HL-60 (cell line): ENCODE data around the gene TBX5.

Experiments used
- DNase-seq, 2 experiments: peaks; one replicate each; pipeline ENCODE4 v3.0.0-alpha.2; 2010 to 2020; ENCODE audit warnings: low read depth in 1 of 2, low spot score in 1 of 2
- H3K27ac ChIP-seq: fragments of 250-450 bp; sonication (Bioruptor Pico); replicated peaks from 2 replicates; pipeline ENCODE4 v1.5.1; 2020; ENCODE audit warnings: mild to moderate bottlenecking, moderate library complexity
- H3K27me3 ChIP-seq: fragments of 250-450 bp; sonication (Bioruptor Pico); 2 replicates; pipeline ENCODE4 v1.5.1; 2021; ENCODE audit warnings: mild to moderate bottlenecking, moderate library complexity; ENCODE audit not compliant: insufficient read depth, poor library complexity, severe bottlenecking
- H3K4me3 ChIP-seq: replicated peaks from 2 replicates; pipeline ENCODE4 v1.5.1; 2011; ENCODE audit warnings: mild to moderate bottlenecking, control low read depth, low read length; ENCODE audit not compliant: insufficient read depth
- GABPA ChIP-seq: IDR thresholded peaks from 2 replicates; pipeline ENCODE4 v1.6.1; 2012; ENCODE audit warnings: low read depth
- POLR2AphosphoS5 ChIP-seq: IDR thresholded peaks from 2 replicates; pipeline ENCODE4 v1.6.1; 2012; ENCODE audit warnings: low read depth
- SPI1 ChIP-seq: IDR thresholded peaks from 2 replicates; pipeline ENCODE4 v1.6.1; 2012; ENCODE audit warnings: low read depth, mild to moderate bottlenecking, borderline replicate concordance
- TF ChIP-seq, protein P1 (sequence below): IDR thresholded peaks from one replicate; pipeline ENCODE4 v1.5.1; 2011; ENCODE audit warnings: low read length, control low read depth, inconsistent platforms; ENCODE audit not compliant: insufficient read depth
- TF ChIP-seq, protein P2 (sequence below): IDR thresholded peaks from 2 replicates; pipeline ENCODE4 v1.6.1; 2012; ENCODE audit warnings: low read depth; ENCODE audit not compliant: insufficient replicate concordance

The TBX5 gene

DNA sequence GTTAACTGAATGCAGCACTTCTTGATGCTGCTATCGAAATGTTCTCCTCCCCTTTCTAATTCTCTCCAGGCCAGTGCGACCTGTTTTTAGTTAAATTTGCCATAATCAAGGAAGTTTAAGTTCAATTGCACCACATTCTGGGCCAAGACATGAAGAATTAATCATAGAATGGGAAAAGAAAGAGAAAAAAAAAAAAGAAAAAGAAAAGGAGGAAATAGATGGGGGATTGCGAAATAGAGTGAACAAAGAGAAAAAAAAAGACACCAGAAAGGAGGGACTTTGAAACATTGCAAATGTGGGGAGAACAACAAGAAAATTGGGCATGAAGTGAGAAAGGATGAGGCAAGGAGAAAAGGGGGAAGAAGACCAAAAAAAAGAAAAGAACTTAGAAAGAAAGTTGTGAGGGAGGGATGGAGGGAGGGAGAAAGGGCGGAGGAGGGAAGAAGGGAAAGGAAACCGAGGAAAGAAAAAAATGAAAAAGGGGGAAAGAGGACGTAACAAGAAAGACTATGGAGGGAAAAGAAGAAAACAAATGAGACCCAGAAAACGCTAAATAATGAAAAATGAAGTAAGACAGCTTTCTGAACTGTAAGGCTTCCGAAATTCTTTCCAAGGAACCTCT, 32.8 kb upstream of the TBX5 start:
- TF ChIP-seq POLR2AphosphoS5 = no peak
- TF ChIP-seq, protein P1, sequence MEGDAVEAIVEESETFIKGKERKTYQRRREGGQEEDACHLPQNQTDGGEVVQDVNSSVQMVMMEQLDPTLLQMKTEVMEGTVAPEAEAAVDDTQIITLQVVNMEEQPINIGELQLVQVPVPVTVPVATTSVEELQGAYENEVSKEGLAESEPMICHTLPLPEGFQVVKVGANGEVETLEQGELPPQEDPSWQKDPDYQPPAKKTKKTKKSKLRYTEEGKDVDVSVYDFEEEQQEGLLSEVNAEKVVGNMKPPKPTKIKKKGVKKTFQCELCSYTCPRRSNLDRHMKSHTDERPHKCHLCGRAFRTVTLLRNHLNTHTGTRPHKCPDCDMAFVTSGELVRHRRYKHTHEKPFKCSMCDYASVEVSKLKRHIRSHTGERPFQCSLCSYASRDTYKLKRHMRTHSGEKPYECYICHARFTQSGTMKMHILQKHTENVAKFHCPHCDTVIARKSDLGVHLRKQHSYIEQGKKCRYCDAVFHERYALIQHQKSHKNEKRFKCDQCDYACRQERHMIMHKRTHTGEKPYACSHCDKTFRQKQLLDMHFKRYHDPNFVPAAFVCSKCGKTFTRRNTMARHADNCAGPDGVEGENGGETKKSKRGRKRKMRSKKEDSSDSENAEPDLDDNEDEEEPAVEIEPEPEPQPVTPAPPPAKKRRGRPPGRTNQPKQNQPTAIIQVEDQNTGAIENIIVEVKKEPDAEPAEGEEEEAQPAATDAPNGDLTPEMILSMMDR = no peak
- TF ChIP-seq, protein P2, sequence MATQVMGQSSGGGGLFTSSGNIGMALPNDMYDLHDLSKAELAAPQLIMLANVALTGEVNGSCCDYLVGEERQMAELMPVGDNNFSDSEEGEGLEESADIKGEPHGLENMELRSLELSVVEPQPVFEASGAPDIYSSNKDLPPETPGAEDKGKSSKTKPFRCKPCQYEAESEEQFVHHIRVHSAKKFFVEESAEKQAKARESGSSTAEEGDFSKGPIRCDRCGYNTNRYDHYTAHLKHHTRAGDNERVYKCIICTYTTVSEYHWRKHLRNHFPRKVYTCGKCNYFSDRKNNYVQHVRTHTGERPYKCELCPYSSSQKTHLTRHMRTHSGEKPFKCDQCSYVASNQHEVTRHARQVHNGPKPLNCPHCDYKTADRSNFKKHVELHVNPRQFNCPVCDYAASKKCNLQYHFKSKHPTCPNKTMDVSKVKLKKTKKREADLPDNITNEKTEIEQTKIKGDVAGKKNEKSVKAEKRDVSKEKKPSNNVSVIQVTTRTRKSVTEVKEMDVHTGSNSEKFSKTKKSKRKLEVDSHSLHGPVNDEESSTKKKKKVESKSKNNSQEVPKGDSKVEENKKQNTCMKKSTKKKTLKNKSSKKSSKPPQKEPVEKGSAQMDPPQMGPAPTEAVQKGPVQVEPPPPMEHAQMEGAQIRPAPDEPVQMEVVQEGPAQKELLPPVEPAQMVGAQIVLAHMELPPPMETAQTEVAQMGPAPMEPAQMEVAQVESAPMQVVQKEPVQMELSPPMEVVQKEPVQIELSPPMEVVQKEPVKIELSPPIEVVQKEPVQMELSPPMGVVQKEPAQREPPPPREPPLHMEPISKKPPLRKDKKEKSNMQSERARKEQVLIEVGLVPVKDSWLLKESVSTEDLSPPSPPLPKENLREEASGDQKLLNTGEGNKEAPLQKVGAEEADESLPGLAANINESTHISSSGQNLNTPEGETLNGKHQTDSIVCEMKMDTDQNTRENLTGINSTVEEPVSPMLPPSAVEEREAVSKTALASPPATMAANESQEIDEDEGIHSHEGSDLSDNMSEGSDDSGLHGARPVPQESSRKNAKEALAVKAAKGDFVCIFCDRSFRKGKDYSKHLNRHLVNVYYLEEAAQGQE = no peak
- no peak for TF ChIP-seq SPI1
- no peak for TF ChIP-seq GABPA
- Histone ChIP-seq H3K4me3 (no peak overlapping the region), H3K27me3 (peaks cover 29% of the 10 kb centered on the region), H3K27ac (no peak overlapping the region)
- no peak for DNase-seq

DNA sequence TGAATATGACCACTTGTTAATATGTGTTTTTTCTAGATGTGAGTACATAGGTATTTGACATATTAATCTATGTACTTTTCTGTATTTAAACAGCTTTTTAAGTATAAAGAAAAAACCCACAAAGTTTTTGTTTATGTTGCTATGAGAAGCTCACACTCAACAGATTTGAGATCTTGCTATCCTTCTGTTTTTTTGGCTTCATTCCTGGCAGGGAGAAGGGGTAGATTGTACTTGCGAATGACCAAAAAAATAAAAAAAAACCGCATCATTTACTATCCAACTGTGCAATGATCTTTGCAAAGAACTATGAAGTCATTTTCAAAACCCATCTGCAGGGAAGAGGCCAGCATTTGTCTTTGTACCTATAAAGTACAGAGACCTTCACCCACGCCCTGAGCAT, 28.4 kb upstream of the TBX5 start:
- Histone ChIP-seq H3K4me3 (no peak overlapping the region), H3K27me3 (peaks cover 7% of the 10 kb centered on the region)

DNA sequence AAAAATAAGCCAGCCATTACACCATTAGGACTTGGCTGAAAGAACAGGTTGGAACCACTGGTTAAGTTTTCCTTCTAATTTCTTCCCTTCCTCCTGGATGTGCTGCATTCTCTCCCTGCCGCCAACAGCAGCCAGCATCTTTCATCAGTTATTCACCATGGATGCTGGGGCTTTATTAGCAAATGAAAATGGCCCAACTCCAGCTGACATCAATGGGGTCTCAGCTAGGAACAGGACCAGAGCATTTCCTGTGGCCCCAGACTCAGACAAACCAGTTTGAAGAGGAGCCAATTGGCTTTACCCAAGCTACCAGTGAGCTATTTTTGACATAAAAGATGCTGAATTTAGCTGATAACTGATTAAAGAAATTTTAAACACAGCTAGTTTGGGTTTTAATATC, 26.0 kb upstream of the TBX5 start:
- Histone ChIP-seq H3K27ac (no peak overlapping the region), H3K4me3 (no peak overlapping the region), H3K27me3 (peaks cover 2% of the 10 kb centered on the region)
- no peak for DNase-seq
- TF ChIP-seq, protein P2 = no peak
- no peak for TF ChIP-seq SPI1
- TF ChIP-seq POLR2AphosphoS5 = no peak
- TF ChIP-seq, protein P1 = no peak
- TF ChIP-seq GABPA = no peak

More for the DNA sequence above, 28.4 kb upstream of the TBX5 start:
- H3K27ac ChIP-seq = no peak overlapping the region
- no peak for DNase-seq
- TF ChIP-seq GABPA (no peak), POLR2AphosphoS5 (no peak), SPI1 (no peak)
- TF ChIP-seq, protein P1 = no peak
- TF ChIP-seq, protein P2 = no peak
